ENCODE measurements around the gene PRICKLE1. TPM values are rescaled to one million over a fixed set of nuclear protein-coding genes. Genes with fewer than 3 reads are reported as not detected.

The PRICKLE1 gene
- polyA plus RNA-seq, 1 experiment = 36.0 TPM

- POLR2A ChIA-PET = interaction anchor here (0.7 kb wide), 1 partner anchor 609 kb away, joined by 10 read pairs; no protein-coding TSS in a partner anchor
- H3K9me3 ChIP-seq (ENCODE audit: control insufficient read depth, insufficient read depth, low read length) = no peaks in the 10 kb centered on the region
- H3K27ac ChIP-seq (ENCODE audit: low read depth, low read length) = no peak overlapping the region
- H3K4me3 ChIP-seq (ENCODE audit: low read depth, low read length) = no peak overlapping the region
- DNase-seq (ENCODE audit: low read depth, low spot score) = no peak
- no peaks in the 10 kb centered on the region for H3K27me3 ChIP-seq (ENCODE audit: control insufficient read depth, insufficient read depth, low read length)
- CTCF ChIA-PET = interaction anchor here (0.6 kb wide), 1 partner anchor 74 kb away, joined by 3 read pairs; no protein-coding TSS in a partner anchor
- TF ChIP-seq CTCF (IDR thresholded peaks at IDR 0.05; ENCODE audit: low read depth, low read length) = no peak
Observed at GRCh38 chr12:42495244-42495643, 94.3 kb downstream of the PRICKLE1 start.

GRCh38 chr12:42492267-42492666, 97.3 kb downstream of the PRICKLE1 start:
- no peak for TF ChIP-seq CTCF (IDR thresholded peaks at IDR 0.05; ENCODE audit: low read depth, low read length)
- Histone ChIP-seq H3K27me3 (ENCODE audit: control insufficient read depth, insufficient read depth, low read length) (no peaks in the 10 kb centered on the region), H3K9me3 (ENCODE audit: control insufficient read depth, insufficient read depth, low read length) (no peaks in the 10 kb centered on the region), H3K4me3 (ENCODE audit: low read depth, low read length) (no peak overlapping the region), H3K27ac (ENCODE audit: low read depth, low read length) (no peak overlapping the region)
- no peak for DNase-seq (ENCODE audit: low read depth, low spot score)
- POLR2A ChIA-PET = no interaction called here
- CTCF ChIA-PET = interaction anchor here (0.7 to 2.0 kb wide), 5 partner anchors 9 to 846 kb away, joined by 3 to 9 read pairs (median 5); no protein-coding TSS in a partner anchor

GRCh38 chr12:42490261-42490842, 99.2 kb downstream of the PRICKLE1 start:
- no peaks in the 10 kb centered on the region for H3K27me3 ChIP-seq (ENCODE audit: control insufficient read depth, insufficient read depth, low read length)
- POLR2A ChIA-PET = interaction anchor here (0.7 kb wide), 1 partner anchor 37 kb away, joined by 3 read pairs; no protein-coding TSS in a partner anchor
- no peak overlapping the region for H3K4me3 ChIP-seq (ENCODE audit: low read depth, low read length)
- no peak for DNase-seq (ENCODE audit: low read depth, low spot score)
- CTCF ChIA-PET = interaction anchor here (0.8 to 2.0 kb wide), 4 partner anchors 7 to 79 kb away, joined by 3 to 9 read pairs (median 4); no protein-coding TSS in a partner anchor
- TF ChIP-seq CTCF (IDR thresholded peaks at IDR 0.05; ENCODE audit: low read depth, low read length) = no peak
- H3K27ac ChIP-seq (ENCODE audit: low read depth, low read length) = no peak overlapping the region
- H3K9me3 ChIP-seq (ENCODE audit: control insufficient read depth, insufficient read depth, low read length) = no peaks in the 10 kb centered on the region

- CTCF ChIA-PET = interaction anchor here (1.3 kb wide), 1 partner anchor 114 kb away, joined by 4 read pairs; no protein-coding TSS in a partner anchor
- no peak for DNase-seq (ENCODE audit: low read depth, low spot score)
- no peak for TF ChIP-seq CTCF (IDR thresholded peaks at IDR 0.05; ENCODE audit: low read depth, low read length)
- Histone ChIP-seq H3K27me3 (ENCODE audit: control insufficient read depth, insufficient read depth, low read length) (no peaks in the 10 kb centered on the region), H3K4me3 (ENCODE audit: low read depth, low read length) (no peak overlapping the region), H3K9me3 (ENCODE audit: control insufficient read depth, insufficient read depth, low read length) (no peaks in the 10 kb centered on the region), H3K27ac (ENCODE audit: low read depth, low read length) (no peak overlapping the region)
- POLR2A ChIA-PET = no interaction called here
Observed at GRCh38 chr12:42486407-42486806, 103.1 kb downstream of the PRICKLE1 start.

GRCh38 chr12:42485823-42486222, 103.7 kb downstream of the PRICKLE1 start:
- H3K4me3 ChIP-seq (ENCODE audit: low read depth, low read length) = no peak overlapping the region
- no peak for DNase-seq (ENCODE audit: low read depth, low spot score)
- no peaks in the 10 kb centered on the region for H3K27me3 ChIP-seq (ENCODE audit: control insufficient read depth, insufficient read depth, low read length)
- H3K27ac ChIP-seq (ENCODE audit: low read depth, low read length) = no peak overlapping the region
- no peaks in the 10 kb centered on the region for H3K9me3 ChIP-seq (ENCODE audit: control insufficient read depth, insufficient read depth, low read length)
- CTCF ChIA-PET = interaction anchor here (1.3 to 5.9 kb wide), 3 partner anchors 83 to 797 kb away, joined by 4 to 49 read pairs (median 48); no protein-coding TSS in a partner anchor
- POLR2A ChIA-PET = no interaction called here
- TF ChIP-seq CTCF (IDR thresholded peaks at IDR 0.05; ENCODE audit: low read depth, low read length) = no peak

All from AG04450 (cell line).